Body of pancreas (tissue), 4 donors: Measurements from ENCODE around the gene EPDR1.

Experiments used
- CTCF ChIP-seq, 7 experiments: fragments of 450-650 bp in 4 of 7; fragments of 200-600 bp in 3 of 7; sonication (generic) in 3 of 7; IDR thresholded peaks; one replicate each; pipeline ENCODE4 v1.5.1; 2016 to 2019; ENCODE audit warnings: antibody characterized with exemption in 7 of 7
- POLR2A ChIP-seq, 3 donors: fragments of 450-650 bp; IDR thresholded peaks; one replicate each; pipeline ENCODE4 v1.6.1; 2016; ENCODE audit warnings: antibody characterized with exemption in 3 of 3, mild to moderate bottlenecking in 2 of 3

GRCh38 chr7:37912756-37913155, 7.7 kb upstream of the EPDR1 start:
- TF ChIP-seq CTCF (IDR thresholded peaks at IDR 0.05) (no peak), POLR2A (IDR thresholded peaks at IDR 0.05) (no peak)
